GM23248 (cell line): ENCODE measurements around the gene DSE. TPM values are rescaled to one million over a fixed set of nuclear protein-coding genes. Genes with fewer than 3 reads are reported as not detected.

Source experiments
- DNase-seq: peaks from one replicate; pipeline ENCODE4 v3.0.0-alpha.2; 2015
- H2AFZ ChIP-seq: fragments of 200-600 bp; sonication (generic); 2 replicates; pipeline ENCODE4 v1.6.1; 2016; ENCODE audit warnings: antibody characterized with exemption
- H3F3A ChIP-seq: fragments of 200-600 bp; sonication (generic); 2 replicates; pipeline ENCODE4 v1.6.1; 2016; ENCODE audit warnings: mild to moderate bottlenecking, antibody characterized with exemption, mixed run types; ENCODE audit not compliant: insufficient read depth
- H3K27ac ChIP-seq: fragments of 200-600 bp; sonication (generic); 2 replicates; pipeline ENCODE4 v1.5.1; 2016; ENCODE audit warnings: mild to moderate bottlenecking
- H3K27me3 ChIP-seq: fragments of 200-600 bp; sonication (generic); replicated peaks from 2 replicates; pipeline ENCODE4 v1.6.1; 2016; ENCODE audit warnings: mild to moderate bottlenecking; ENCODE audit not compliant: insufficient read depth
- H3K36me3 ChIP-seq: fragments of 200-600 bp; sonication (generic); 2 replicates; pipeline ENCODE4 v1.6.1; 2016; ENCODE audit warnings: low read depth, mild to moderate bottlenecking
- H3K4me1 ChIP-seq: fragments of 200-600 bp; sonication (generic); 2 replicates; pipeline ENCODE4 v1.6.1; 2016; ENCODE audit warnings: mild to moderate bottlenecking; ENCODE audit not compliant: insufficient read depth
- H3K4me2 ChIP-seq: fragments of 200-600 bp; sonication (generic); one replicate; pipeline ENCODE4 v1.6.1; 2016; ENCODE audit warnings: mild to moderate bottlenecking; ENCODE audit not compliant: unreplicated experiment
- H3K4me3 ChIP-seq: fragments of 200-600 bp; sonication (generic); 2 replicates; pipeline ENCODE4 v1.5.1; 2016; ENCODE audit warnings: mild to moderate bottlenecking
- H3K79me2 ChIP-seq: fragments of 200-600 bp; sonication (generic); 2 replicates; pipeline ENCODE4 v1.6.1; 2016; ENCODE audit warnings: mild to moderate bottlenecking; ENCODE audit not compliant: insufficient read depth
- H3K9ac ChIP-seq: fragments of 200-600 bp; sonication (generic); 2 replicates; pipeline ENCODE4 v1.6.1; 2016; ENCODE audit warnings: mild to moderate bottlenecking
- H3K9me2 ChIP-seq: fragments of 200-600 bp; sonication (generic); 2 replicates; pipeline ENCODE4 v1.6.1; 2016; ENCODE audit warnings: mixed run types, mild to moderate bottlenecking, moderate library complexity; ENCODE audit not compliant: insufficient read depth
- H3K9me3 ChIP-seq: fragments of 200-600 bp; sonication (generic); one replicate; pipeline ENCODE4 v1.6.1; 2017; ENCODE audit warnings: low read depth
- H4K20me1 ChIP-seq: fragments of 200-600 bp; sonication (generic); 2 replicates; pipeline ENCODE4 v1.6.0; 2016; ENCODE audit not compliant: insufficient read depth
- EZH2 ChIP-seq: fragments of 200-600 bp; sonication (generic); IDR thresholded peaks from 2 replicates; pipeline ENCODE4 v1.6.1; 2018; ENCODE audit warnings: antibody characterized with exemption, mild to moderate bottlenecking; ENCODE audit not compliant: insufficient read depth, poor library complexity, severe bottlenecking
- EZH2phosphoT487 ChIP-seq: fragments of 200-600 bp; sonication (generic); IDR thresholded peaks from 2 replicates; pipeline ENCODE4 v1.6.1; 2018; ENCODE audit warnings: antibody characterized with exemption, moderate library complexity, mild to moderate bottlenecking, low read depth; ENCODE audit not compliant: insufficient read depth
- WGBS, 2 experiments: methylation state at CpG; one replicate each; pipeline ENCODE4 v1.1.6; 2015 to 2017; ENCODE audit warnings: low lambda C conversion rate in 2 of 2, low coverage in 1 of 2; ENCODE audit errors: missing lambda C conversion rate in 2 of 2; 5-methylcytosine and 5-hydroxymethylcytosine counted together
- in situ Hi-C: fragments of 300-500 bp; cut with MboI; formaldehyde crosslinking; loops from 2 replicates; pipeline ENCODE4 v1.15.0; 2020
- polyA plus RNA-seq: library from polyadenylated mRNA; unstranded; fragments of >200 nt; fragmentation: Nextera tagmentation; extraction: Ambion mirVana; gene quantifications from 2 replicates; pipeline ENCODE4 v1.2.1, GENCODE V29; 2016
- total RNA-seq: library from RNA; depleted of rRNA; stranded (reverse); fragments of >200 nt; shearing (Covaris generic); gene quantifications from 2 replicates; pipeline ENCODE4 v1.2.3, GENCODE V29; 2014

Gene DSE
- total and polyA plus RNA-seq, 2 experiments from 2014 or later = 42.7 to 83.9 TPM

GRCh38 chr6:116434056-116434725 lies 63.4 kb downstream of the DSE start:
- 96 to 97% methylated on average over 1 of the region's 1 CpG for WGBS, 2 experiments
- Histone ChIP-seq H3K36me3 (peaks cover 65% of the 10 kb centered on the region), H3F3A (peaks cover 6% of the 10 kb centered on the region), H4K20me1 (no peaks in the 10 kb centered on the region), H3K4me1 (peaks cover 12% of the 10 kb centered on the region), H3K9me2 (no peaks in the 10 kb centered on the region), H3K27me3 (no peaks in the 10 kb centered on the region), H3K4me3 (no peak overlapping the region), H2AFZ (no peak overlapping the region), H3K9me3 (no peaks in the 10 kb centered on the region), H3K27ac (no peak overlapping the region), H3K79me2 (peaks cover 2% of the 10 kb centered on the region), H3K4me2 (no peak overlapping the region), H3K9ac (no peak overlapping the region)
- no peak for DNase-seq
- in situ Hi-C loops = no loop called here
- TF ChIP-seq EZH2 (no peak), EZH2phosphoT487 (no peak)

- Histone ChIP-seq H3K4me1 (peaks cover 21% of the 10 kb centered on the region), H3K9me2 (no peaks in the 10 kb centered on the region), H3F3A (peaks cover 18% of the 10 kb centered on the region), H3K4me3 (no peak overlapping the region), H3K27ac (no peak overlapping the region), H3K79me2 (no peaks in the 10 kb centered on the region), H3K9me3 (no peaks in the 10 kb centered on the region), H2AFZ (no peak overlapping the region), H3K9ac (no peak overlapping the region), H3K27me3 (no peaks in the 10 kb centered on the region), H3K36me3 (peaks cover 49% of the 10 kb centered on the region), H3K4me2 (no peak overlapping the region), H4K20me1 (no peaks in the 10 kb centered on the region)
- 90 to 93% methylated on average over 7 of the region's 7 CpGs for WGBS, 2 experiments
- in situ Hi-C loops = no loop called here
- no peak for DNase-seq
- TF ChIP-seq EZH2 (no peak), EZH2phosphoT487 (no peak)
Observed at GRCh38 chr6:116436586-116436985, 65.8 kb downstream of the DSE start.

GRCh38 chr6:116437656-116438055 lies 66.9 kb downstream of the DSE start:
- Histone ChIP-seq H3K9me2 (no peaks in the 10 kb centered on the region), H3F3A (peaks cover 20% of the 10 kb centered on the region), H3K4me1 (peaks cover 22% of the 10 kb centered on the region), H3K4me3 (no peak overlapping the region), H3K9ac (no peak overlapping the region), H2AFZ (no peak overlapping the region), H3K4me2 (no peak overlapping the region), H3K79me2 (no peaks in the 10 kb centered on the region), H3K27me3 (no peaks in the 10 kb centered on the region), H3K27ac (no peak overlapping the region), H3K9me3 (no peaks in the 10 kb centered on the region), H3K36me3 (peaks cover 40% of the 10 kb centered on the region), H4K20me1 (no peaks in the 10 kb centered on the region)
- DNase-seq = no peak
- in situ Hi-C loops = no loop called here
- TF ChIP-seq EZH2 (no peak), EZH2phosphoT487 (no peak)

- TF ChIP-seq EZH2phosphoT487 = no peak
- TF ChIP-seq EZH2 = no peak
- H3K9me2 ChIP-seq = no peaks in the 10 kb centered on the region
- H2AFZ ChIP-seq = no peak overlapping the region
- peak overlapping the region; percentile 50 for H3K4me2 ChIP-seq
- no peaks in the 10 kb centered on the region for H3K9me3 ChIP-seq
- H3K79me2 ChIP-seq = no peaks in the 10 kb centered on the region
- peak; percentile 14 for DNase-seq
- peaks cover 33% of the 10 kb centered on the region for H3K4me1 ChIP-seq
- 0 out of 2 replicates have a peak overlapping the region, but pooled peaks have one; percentile 7 for H3K9ac ChIP-seq
- H3K4me3 ChIP-seq = no peak overlapping the region
- H4K20me1 ChIP-seq = no peaks in the 10 kb centered on the region
- no peak overlapping the region for H3K27ac ChIP-seq
- 76 to 79% methylated on average over 6 of the region's 6 CpGs for WGBS, 2 experiments
- H3K27me3 ChIP-seq = no peaks in the 10 kb centered on the region
- in situ Hi-C loops = no loop called here
- peaks cover 30% of the 10 kb centered on the region for H3K36me3 ChIP-seq
- H3F3A ChIP-seq = peaks cover 24% of the 10 kb centered on the region
Observed at GRCh38 chr6:116438590-116439448, 68.1 kb downstream of the DSE start.
